Tibial nerve (tissue), 4 donors: ENCODE data around the gene PDZRN3.

Experiments
- CTCF ChIP-seq, 5 experiments: fragments of 200-600 bp in 3 of 5; fragments of 450-650 bp in 2 of 5; sonication (generic) in 3 of 5; IDR thresholded peaks; one replicate each; pipeline ENCODE4 v1.5.1; 2016 to 2019; ENCODE audit warnings: antibody characterized with exemption in 5 of 5, mild to moderate bottlenecking in 3 of 5, moderate library complexity in 2 of 5
- EP300 ChIP-seq, 2 donors: sonication (generic); formaldehyde crosslinking; IDR thresholded peaks; one replicate each; pipeline ENCODE4 v1.6.1; 2017; ENCODE audit warnings: antibody characterized with exemption in 2 of 2, mild to moderate bottlenecking in 1 of 2
- POLR2A ChIP-seq, 2 donors: fragments of 450-650 bp; IDR thresholded peaks; one replicate each; pipeline ENCODE4 v1.6.1; 2017; ENCODE audit warnings: antibody characterized with exemption in 2 of 2, mild to moderate bottlenecking in 2 of 2, moderate library complexity in 2 of 2

GRCh38 chr3:73500321-73500720, 124.4 kb downstream of the PDZRN3 start:
- no peak for TF ChIP-seq CTCF (IDR thresholded peaks at IDR 0.05)
- TF ChIP-seq POLR2A (IDR thresholded peaks at IDR 0.05), result no peak
- TF ChIP-seq EP300 (IDR thresholded peaks at IDR 0.05), result no peak
